A549 (cell line): ENCODE measurements around the gene MAPRE3.
A peak's percentile ranks its signal among the peaks of the same experiment; 100 is the strongest.

Source experiments
- EP300 ChIP-seq, 2 experiments: fragments of >200 bp; sonication (Bioruptor Twin); formaldehyde crosslinking; IDR thresholded peaks; 2 replicates in 1 of 2; 3 replicates in 1 of 2; pipeline ENCODE4 v1.6.1; 2016 to 2017
- HOXB5 ChIP-seq: fragments of 250-450 bp; sonication (Bioruptor Pico); IDR thresholded peaks from 2 replicates; pipeline ENCODE4 v1.5.0; 2020; ENCODE audit warnings: mild to moderate bottlenecking, moderate library complexity
- KDM5A ChIP-seq: fragments of 200-600 bp; sonication (generic); IDR thresholded peaks from 2 replicates; pipeline ENCODE4 v1.6.1; 2016; ENCODE audit warnings: antibody characterized with exemption, mild to moderate bottlenecking
- MAFK ChIP-seq: fragments of 450-650 bp; IDR thresholded peaks from 2 replicates; pipeline ENCODE4 v1.6.1; 2014; ENCODE audit not compliant: partially characterized antibody
- MAZ ChIP-seq: fragments of 150-350 bp; IDR thresholded peaks from 2 replicates; pipeline ENCODE4 v1.6.1; 2014; ENCODE audit warnings: antibody characterized with exemption, low read depth, low read length, borderline replicate concordance
- MYC ChIP-seq: IDR thresholded peaks from 2 replicates; pipeline ENCODE4 v1.6.1; 2012; ENCODE audit warnings: mild to moderate bottlenecking, inconsistent platforms, low read length, improper control_type of control experiment, borderline replicate concordance
- PBX3 ChIP-seq: IDR thresholded peaks from 2 replicates; pipeline ENCODE4 v1.6.1; 2012
- POLR2A ChIP-seq: IDR thresholded peaks from 2 replicates; pipeline ENCODE4 v1.6.1; 2012; ENCODE audit warnings: mild to moderate bottlenecking, low read length
- REST ChIP-seq: fragments of 200-600 bp; sonication (generic); IDR thresholded peaks from 2 replicates; pipeline ENCODE4 v1.6.1; 2016; ENCODE audit warnings: antibody characterized with exemption, mild to moderate bottlenecking, moderate library complexity
- RNF2 ChIP-seq: fragments of 200-600 bp; sonication (generic); IDR thresholded peaks from 2 replicates; pipeline ENCODE4 v1.6.1; 2016; ENCODE audit warnings: low read depth, mild to moderate bottlenecking, antibody characterized with exemption, moderate library complexity, borderline replicate concordance
- SMC3 ChIP-seq: fragments of >200 bp; sonication (Bioruptor Twin); formaldehyde crosslinking; IDR thresholded peaks from 3 replicates; pipeline ENCODE4 v1.6.1; 2018; ENCODE audit warnings: inconsistent platforms
- SREBF2 ChIP-seq: fragments of 450-650 bp; IDR thresholded peaks from 2 replicates; pipeline ENCODE4 v1.6.1; 2014; ENCODE audit warnings: mild to moderate bottlenecking, moderate library complexity
- TF ChIP-seq, protein P1 (sequence below): fragments of >200 bp; sonication (Bioruptor Twin); formaldehyde crosslinking; IDR thresholded peaks from 3 replicates; pipeline ENCODE4 v1.5.1; 2016
- TF ChIP-seq, protein P2 (sequence below): fragments of 150-350 bp; IDR thresholded peaks from 2 replicates; pipeline ENCODE4 v1.6.1; 2014; ENCODE audit warnings: low read depth, mild to moderate bottlenecking, low read length

DNA sequence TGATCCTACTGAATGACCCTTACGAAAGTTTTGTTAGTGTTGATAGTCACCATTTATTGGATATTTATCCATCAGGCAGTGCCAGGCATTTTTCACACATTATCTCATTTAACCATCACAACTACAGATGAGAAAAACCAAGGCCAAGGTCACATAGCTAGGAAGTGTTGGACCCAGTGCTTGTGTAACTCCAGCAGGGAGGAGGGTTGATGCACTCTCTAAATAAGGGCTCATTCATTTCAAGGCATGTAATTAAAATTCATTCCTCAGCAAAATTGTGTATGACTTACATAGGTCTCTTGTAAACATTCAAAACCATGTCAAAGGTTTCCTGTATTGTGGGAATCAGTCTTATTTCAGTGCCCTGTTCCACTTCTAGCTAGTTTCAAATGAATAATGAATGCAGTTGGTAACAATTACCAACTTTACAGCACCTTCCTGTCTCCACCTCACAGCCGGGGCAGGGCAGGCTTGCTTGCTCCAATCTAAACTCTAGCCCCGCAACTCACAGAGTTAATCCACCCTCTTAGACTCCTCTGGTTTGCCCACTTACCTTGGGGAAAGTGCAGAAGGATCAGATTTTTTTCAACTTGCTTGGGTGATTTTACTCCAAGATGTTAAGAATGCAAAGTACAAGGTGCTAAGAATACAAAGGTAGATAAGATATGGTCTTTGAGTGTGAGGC lies 5.8 kb upstream of the MAPRE3 start:
- TF ChIP-seq, protein P1, sequence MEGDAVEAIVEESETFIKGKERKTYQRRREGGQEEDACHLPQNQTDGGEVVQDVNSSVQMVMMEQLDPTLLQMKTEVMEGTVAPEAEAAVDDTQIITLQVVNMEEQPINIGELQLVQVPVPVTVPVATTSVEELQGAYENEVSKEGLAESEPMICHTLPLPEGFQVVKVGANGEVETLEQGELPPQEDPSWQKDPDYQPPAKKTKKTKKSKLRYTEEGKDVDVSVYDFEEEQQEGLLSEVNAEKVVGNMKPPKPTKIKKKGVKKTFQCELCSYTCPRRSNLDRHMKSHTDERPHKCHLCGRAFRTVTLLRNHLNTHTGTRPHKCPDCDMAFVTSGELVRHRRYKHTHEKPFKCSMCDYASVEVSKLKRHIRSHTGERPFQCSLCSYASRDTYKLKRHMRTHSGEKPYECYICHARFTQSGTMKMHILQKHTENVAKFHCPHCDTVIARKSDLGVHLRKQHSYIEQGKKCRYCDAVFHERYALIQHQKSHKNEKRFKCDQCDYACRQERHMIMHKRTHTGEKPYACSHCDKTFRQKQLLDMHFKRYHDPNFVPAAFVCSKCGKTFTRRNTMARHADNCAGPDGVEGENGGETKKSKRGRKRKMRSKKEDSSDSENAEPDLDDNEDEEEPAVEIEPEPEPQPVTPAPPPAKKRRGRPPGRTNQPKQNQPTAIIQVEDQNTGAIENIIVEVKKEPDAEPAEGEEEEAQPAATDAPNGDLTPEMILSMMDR, result no peak
- TF ChIP-seq SREBF2, result no peak
- TF ChIP-seq POLR2A, result no peak
- no peak for TF ChIP-seq REST
- peak; percentile 68 for TF ChIP-seq MAFK
- no peak for TF ChIP-seq RNF2
- no peak for TF ChIP-seq MAZ
- no peak for TF ChIP-seq EP300 (IDR thresholded peaks at IDR 0.05)
- TF ChIP-seq KDM5A, result no peak
- no peak for TF ChIP-seq SMC3
- TF ChIP-seq, protein P2, sequence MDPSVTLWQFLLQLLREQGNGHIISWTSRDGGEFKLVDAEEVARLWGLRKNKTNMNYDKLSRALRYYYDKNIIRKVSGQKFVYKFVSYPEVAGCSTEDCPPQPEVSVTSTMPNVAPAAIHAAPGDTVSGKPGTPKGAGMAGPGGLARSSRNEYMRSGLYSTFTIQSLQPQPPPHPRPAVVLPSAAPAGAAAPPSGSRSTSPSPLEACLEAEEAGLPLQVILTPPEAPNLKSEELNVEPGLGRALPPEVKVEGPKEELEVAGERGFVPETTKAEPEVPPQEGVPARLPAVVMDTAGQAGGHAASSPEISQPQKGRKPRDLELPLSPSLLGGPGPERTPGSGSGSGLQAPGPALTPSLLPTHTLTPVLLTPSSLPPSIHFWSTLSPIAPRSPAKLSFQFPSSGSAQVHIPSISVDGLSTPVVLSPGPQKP, result no peak
- no peak for TF ChIP-seq PBX3
- TF ChIP-seq MYC, result no peak
- TF ChIP-seq HOXB5 (CRISPR knock-in tag), result no peak
